Measurements from ENCODE around the gene HDX.
"Not testable (repeated sequence)": the region's sequence is repeated elsewhere in the genome, so short reads cannot be mapped to it uniquely, and the experiment has no call there.

Gene HDX

DNA sequence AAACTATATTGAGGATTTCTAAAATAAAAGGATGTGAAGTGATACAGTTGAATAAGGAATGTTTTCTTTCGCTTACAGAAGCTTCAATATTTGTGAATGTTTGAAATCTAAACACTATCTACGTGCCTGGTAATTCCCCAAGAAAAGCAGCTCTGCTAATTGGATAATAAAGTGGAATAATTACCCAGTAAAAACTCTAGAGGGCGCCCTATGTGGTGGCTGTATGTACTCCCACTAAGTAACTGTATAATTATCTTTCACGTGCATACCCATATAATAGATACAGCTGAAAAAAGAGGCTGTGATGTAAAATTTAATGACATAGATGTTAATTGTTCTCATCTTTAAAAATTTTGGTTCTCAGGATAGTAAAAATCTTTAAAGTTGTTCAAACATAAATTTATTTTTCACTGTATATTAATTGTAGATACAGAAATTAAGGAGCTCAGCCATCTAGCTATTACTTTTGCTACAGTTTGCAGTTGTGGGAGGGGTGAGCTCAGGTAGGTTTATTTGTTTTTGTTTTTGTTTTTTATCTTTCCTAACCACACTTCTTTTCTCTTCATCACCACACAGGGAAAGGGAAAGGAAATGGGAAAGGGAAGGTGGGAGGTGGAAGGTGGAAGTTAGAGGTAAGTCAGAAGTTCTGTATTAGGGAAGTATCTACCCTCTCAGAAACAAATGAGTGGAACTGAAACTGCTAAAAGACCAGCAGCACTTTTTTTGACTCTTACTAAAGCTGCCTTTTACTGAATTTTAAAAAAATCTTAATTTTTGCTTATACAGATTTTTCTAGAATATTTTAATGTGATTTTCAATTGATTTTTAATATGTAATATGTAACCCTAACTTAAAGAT lies 162.5 kb downstream of the HDX start:
- no peak for DNase-seq

DNA sequence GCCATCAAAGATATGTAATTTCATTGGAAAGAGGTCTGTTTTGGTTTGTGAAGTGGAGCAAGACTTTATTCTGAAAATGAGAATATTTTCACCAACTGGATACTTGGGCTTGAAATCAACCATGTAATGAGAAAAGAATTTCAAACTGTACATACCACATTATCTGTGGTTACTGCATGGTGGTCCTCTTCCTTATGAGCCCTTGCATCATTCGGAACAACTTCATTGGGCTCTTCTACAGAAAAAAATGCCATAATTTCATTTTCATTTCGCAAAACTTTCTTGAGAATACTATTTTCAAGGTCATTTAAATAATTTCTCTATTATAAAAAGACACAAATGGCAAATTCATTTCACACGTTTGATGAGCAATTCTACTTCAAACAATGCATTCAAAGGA lies 165.6 kb downstream of the HDX start:
- DNase-seq, result no peak

DNA sequence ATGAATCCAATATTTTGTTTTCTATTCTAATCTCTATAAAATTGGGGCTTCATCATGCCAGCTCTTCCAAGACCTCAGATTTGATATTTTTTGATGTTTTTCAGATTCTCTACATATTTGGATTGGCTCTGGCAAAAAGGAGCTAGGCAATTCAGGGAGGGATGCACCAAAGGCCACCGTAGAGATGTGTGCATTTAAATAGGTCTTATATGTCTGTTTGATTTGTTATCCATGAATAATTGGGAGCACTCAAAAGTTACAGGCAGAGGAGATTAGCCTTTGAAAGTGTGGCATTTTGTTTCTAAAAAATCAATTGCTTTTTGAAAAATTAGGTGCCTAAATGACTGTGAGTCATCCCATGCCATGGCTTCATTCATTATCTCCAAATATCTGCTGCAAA lies 167.1 kb downstream of the HDX start:
- no peak for DNase-seq

DNA sequence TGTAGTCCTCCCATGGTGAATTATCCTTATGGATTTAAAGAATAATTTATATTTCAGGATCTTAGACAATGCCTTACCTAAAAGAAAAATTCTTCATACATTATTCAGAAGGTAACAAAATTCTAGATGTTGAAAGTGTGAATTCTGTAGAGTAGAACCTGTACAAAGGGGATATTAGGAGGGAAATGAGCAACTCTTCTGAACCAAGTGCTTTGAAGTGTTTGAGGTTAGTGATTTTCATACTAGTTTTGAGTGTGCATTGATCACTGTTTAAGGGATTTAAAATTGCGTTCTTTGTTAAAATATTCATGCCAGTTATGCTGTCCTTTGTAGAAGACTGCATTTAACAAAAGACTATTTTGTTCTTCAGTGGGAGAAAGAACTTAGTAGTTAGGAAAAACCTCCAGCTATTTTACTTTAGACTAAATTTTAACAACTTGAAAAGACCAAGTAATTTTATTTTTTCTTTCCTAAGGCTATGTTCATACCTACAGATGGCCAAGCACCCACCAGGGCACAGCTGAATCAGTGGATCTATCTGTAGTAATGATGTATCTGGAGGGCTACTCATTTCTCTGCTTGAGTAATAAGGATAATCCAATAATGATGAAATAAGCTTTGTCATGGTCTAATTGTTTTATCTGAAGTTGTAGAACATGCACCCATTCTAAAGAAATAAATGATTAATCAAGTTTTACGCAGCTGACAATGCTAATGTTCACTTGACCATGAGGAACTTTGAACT lies 180.0 kb downstream of the HDX start:
- no peak for DNase-seq

DNA sequence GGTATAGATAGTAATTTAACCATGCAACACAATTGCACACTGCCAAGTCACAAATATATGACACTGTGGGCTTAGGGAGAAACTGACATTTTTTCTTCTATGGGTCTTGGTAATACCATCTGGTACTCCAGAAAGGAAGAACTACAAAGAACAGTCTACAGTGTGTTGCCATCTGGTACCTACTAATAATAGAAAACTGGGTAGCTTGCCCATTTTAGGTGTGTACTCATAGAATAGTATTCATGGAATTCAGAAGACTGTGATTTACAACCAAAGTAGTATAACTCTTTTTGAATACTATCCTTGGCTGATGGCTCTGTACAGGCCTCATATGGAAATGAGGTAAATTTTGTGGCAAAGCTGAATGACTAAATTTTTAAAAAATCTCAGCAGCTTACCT lies 181.6 kb downstream of the HDX start:
- DNase-seq, result no peak

DNA sequence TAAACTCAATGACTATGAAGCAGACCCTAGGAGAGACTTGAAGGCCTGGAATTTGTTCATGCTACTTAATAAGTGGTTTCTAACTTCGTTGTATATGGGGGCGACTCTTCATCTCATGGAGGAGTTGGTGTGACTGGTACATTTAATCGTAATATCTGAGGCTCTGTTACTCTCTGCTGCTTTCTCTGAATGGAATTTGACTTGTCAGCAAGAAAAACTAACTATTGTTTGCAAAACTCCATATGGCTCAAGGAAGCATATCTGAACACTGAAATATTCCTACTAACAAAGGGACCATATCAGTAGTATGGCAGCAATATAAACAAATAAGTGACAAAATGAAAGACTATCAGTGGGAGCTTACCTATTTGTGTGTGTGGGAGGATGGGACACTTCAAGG lies 182.2 kb downstream of the HDX start:
- DNase-seq, result no peak

DNA sequence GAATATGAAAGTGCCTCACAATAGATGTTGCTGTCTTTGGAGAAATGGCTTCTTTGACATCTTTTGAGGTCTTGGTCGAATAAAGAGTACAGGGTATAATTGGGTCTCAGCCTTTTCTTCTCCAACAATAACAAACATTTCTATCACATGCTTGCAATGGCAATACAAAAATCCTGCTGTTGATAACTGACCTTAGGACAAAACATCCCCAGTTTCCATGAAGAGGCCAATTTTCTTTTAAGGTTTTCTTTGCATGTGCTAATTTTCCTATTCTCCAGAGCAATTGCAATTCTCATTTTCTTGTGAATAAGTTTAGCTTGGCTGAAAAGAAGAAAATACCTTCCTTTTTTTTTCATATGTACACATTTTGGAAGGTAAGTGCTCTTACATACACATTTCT lies 183.6 kb downstream of the HDX start:
- no peak for DNase-seq

DNA sequence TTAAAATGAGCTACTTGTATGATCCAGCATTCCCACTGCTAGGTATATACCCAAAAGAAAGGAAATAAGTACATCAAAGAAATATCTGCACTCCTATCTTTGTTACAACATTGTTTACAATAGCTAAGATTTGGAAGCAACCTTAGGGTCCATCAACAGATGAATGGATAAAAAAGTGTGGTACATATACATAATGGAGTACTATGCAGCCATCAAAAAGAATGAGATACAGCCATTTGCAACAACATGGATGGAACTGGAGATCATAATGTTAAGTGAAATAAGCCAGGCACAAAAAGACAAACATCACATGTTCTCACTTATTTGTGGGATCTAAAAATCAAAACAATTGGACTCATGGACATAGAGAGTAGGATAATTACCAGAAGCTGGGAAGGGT lies 186.3 kb downstream of the HDX start:
- not testable (repeated sequence) for DNase-seq
